Choroid plexus epithelial cell (primary cell): Measurements from ENCODE around the gene TOP3B.

ENCODE experiments used
- DNase-seq: peaks from one replicate; pipeline ENCODE4 v3.0.0-alpha.2; 2010; ENCODE audit warnings: low read depth
- H3K4me3 ChIP-seq: 2 replicates; pipeline ENCODE4 v1.5.1; 2011; ENCODE audit warnings: low read depth, mild to moderate bottlenecking, control low read depth, low read length, moderate library complexity
- CTCF ChIP-seq: conservative IDR thresholded peaks from 2 replicates; pipeline ENCODE4 v1.5.1; 2011; ENCODE audit warnings: low read depth, mild to moderate bottlenecking, control low read depth, inconsistent platforms, low read length, moderate library complexity

The TOP3B gene

GRCh38 chr22:21907638-21908522 is 74.7 kb downstream of the TOP3B start:
- H3K4me3 ChIP-seq: no peak overlapping the region
- TF ChIP-seq CTCF: no peak

More at GRCh38 chr22:21907638-21908522, 74.7 kb downstream of the TOP3B start:
- no peak for DNase-seq
